ENCODE measurements around the gene ITSN1.
"Not testable (repeated sequence)": the region's sequence is repeated elsewhere in the genome, so short reads cannot be mapped to it uniquely, and the experiment has no call there.

ITSN1 gene

DNA sequence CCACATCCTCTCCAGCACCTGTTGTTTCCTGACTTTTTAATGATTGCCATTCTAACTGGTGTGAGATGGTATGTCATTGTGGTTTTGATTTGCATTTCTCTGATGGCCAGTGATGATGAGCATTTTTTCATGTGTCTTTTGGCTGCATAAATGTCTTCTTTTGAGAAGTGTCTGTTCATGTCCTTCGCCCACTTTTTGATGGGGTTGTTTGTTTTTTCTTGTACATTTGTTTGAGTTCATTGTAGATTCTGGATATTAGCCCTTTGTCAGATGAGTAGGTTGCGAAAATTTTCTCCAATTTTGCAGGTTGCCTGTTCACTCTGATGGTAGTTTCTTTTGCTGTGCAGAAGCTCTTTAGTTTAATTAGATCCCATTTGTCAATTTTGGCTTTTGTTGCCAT is 283.9 kb downstream of the ITSN1 start:
- not testable (repeated sequence) for H3K9me3 ChIP-seq (ENCODE audit: control insufficient read depth in 1 of 2, low read length in 2 of 2); H3K27me3 ChIP-seq (ENCODE audit: control insufficient read depth in 1 of 2, insufficient read depth in 2 of 2, low read length in 2 of 2); H3K36me3 ChIP-seq (ENCODE audit: control insufficient read depth in 1 of 2, insufficient read depth in 2 of 2, low read length in 2 of 2); H3K4me3 ChIP-seq (ENCODE audit: low read depth in 1 of 2, low read length in 2 of 2); H3K9ac ChIP-seq (ENCODE audit: low read depth in 1 of 2, low read length in 2 of 2); H3K27ac ChIP-seq (ENCODE audit: low read depth, low read length)
- peaks cover 11% of the 10 kb centered on the region in 2 donors for H3K4me1 ChIP-seq (ENCODE audit: control insufficient read depth in 1 of 2, insufficient read depth in 2 of 2, low read length in 2 of 2)

DNA sequence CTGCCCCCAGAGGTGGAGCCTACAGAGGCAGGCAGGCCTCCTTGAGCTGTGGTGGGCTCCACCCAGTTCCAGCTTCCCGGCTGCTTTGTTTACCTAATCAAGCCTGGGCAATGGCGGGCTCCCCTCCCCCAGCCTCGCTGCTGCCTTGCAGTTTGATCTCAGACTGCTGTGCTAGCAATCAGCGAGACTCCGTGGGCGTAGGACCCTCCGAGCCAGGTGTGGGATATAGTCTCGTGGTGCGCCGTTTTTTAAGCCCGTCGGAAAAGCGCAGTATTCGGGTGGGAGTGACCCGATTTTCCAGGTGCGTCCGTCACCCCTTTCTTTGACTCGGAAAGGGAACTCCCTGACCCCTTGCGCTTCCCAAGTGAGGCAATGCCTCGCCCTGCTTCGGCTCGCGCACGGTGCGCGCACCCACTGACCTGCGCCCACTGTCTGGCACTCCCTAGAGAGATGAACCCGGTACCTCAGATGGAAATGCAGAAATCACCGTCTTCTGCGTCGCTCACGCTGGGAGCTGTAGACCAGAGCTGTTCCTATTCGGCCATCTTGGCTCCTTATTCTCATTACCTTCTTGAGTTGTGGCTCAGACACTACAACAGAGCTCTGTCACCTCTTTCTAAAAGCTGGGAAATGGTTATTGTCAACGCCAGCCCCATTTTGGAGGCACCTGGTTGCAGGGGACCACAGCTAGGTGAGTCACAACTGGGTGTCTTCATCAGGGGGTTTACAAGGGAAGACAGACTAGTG is 288.9 kb downstream of the ITSN1 start:
- not testable (repeated sequence) for H3K27me3 ChIP-seq (ENCODE audit: control insufficient read depth in 1 of 2, insufficient read depth in 2 of 2, low read length in 2 of 2); H3K4me1 ChIP-seq (ENCODE audit: control insufficient read depth in 1 of 2, insufficient read depth in 2 of 2, low read length in 2 of 2); H3K27ac ChIP-seq (ENCODE audit: low read depth, low read length); H3K9me3 ChIP-seq (ENCODE audit: control insufficient read depth in 1 of 2, low read length in 2 of 2); H3K36me3 ChIP-seq (ENCODE audit: control insufficient read depth in 1 of 2, insufficient read depth in 2 of 2, low read length in 2 of 2)
- H3K9ac ChIP-seq (ENCODE audit: low read depth in 1 of 2, low read length in 2 of 2) = peak overlapping the region in 1 of 2 donors; percentile 38
- H3K4me3 ChIP-seq (ENCODE audit: low read depth in 1 of 2, low read length in 2 of 2) = peak overlapping the region; percentile 79 to 83

DNA sequence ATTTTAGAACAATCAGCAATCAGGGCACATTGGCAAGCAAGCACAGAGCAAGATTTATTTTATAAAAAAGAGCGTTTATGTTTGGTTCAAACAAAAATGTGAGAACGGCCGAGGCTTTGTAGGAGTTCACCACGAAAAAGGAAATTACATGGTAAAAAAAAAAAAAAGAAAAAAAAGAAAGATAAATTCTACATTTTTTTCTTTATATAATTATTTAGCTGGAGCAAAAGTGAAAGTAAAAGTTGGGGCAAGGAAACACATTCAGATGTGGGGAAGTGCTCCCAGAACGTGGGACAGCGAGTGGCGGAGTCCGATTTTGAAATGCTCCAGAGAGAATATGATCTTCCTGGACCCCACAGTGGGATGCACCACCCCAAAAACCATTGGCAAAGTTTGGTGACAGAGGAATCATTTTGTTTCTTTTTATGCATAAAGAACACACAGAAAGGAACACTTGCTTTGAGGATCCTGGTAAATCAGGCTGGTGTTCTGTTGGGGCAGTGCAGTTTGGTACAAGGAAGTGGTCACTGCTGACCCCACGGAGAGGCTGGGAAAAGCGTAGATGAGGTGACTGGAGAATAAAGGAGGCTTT is 289.6 kb downstream of the ITSN1 start:
- Histone ChIP-seq H3K9ac (ENCODE audit: low read depth in 1 of 2, low read length in 2 of 2) (peak overlapping the region; percentile 49 to 74), H3K4me3 (ENCODE audit: low read depth in 1 of 2, low read length in 2 of 2) (peak overlapping the region; percentile 79 to 83), H3K27me3 (ENCODE audit: control insufficient read depth in 1 of 2, insufficient read depth in 2 of 2, low read length in 2 of 2) (no peaks in the 10 kb centered on the region), H3K9me3 (ENCODE audit: control insufficient read depth in 1 of 2, low read length in 2 of 2) (no peaks in the 10 kb centered on the region), H3K36me3 (ENCODE audit: control insufficient read depth in 1 of 2, insufficient read depth in 2 of 2, low read length in 2 of 2) (no peaks in the 10 kb centered on the region), H3K4me1 (ENCODE audit: control insufficient read depth in 1 of 2, insufficient read depth in 2 of 2, low read length in 2 of 2) (peaks cover 7 to 8% of the 10 kb centered on the region in 2 donors), H3K27ac (ENCODE audit: low read depth, low read length) (no peak overlapping the region)

GRCh38 chr21:33932731-33933130 is 290.4 kb downstream of the ITSN1 start:
- H3K4me1 ChIP-seq (ENCODE audit: control insufficient read depth in 1 of 2, insufficient read depth in 2 of 2, low read length in 2 of 2) = peaks cover 7 to 11% of the 10 kb centered on the region in 2 donors
- no peaks in the 10 kb centered on the region for H3K9me3 ChIP-seq (ENCODE audit: control insufficient read depth in 1 of 2, low read length in 2 of 2)
- peak overlapping the region in 1 of 2 donors; percentile 74 for H3K9ac ChIP-seq (ENCODE audit: low read depth in 1 of 2, low read length in 2 of 2)
- H3K27me3 ChIP-seq (ENCODE audit: control insufficient read depth in 1 of 2, insufficient read depth in 2 of 2, low read length in 2 of 2) = no peaks in the 10 kb centered on the region
- peak overlapping the region; percentile 79 to 83 for H3K4me3 ChIP-seq (ENCODE audit: low read depth in 1 of 2, low read length in 2 of 2)
- H3K36me3 ChIP-seq (ENCODE audit: control insufficient read depth in 1 of 2, insufficient read depth in 2 of 2, low read length in 2 of 2) = no peaks in the 10 kb centered on the region
- H3K27ac ChIP-seq (ENCODE audit: low read depth, low read length) = no peak overlapping the region

DNA sequence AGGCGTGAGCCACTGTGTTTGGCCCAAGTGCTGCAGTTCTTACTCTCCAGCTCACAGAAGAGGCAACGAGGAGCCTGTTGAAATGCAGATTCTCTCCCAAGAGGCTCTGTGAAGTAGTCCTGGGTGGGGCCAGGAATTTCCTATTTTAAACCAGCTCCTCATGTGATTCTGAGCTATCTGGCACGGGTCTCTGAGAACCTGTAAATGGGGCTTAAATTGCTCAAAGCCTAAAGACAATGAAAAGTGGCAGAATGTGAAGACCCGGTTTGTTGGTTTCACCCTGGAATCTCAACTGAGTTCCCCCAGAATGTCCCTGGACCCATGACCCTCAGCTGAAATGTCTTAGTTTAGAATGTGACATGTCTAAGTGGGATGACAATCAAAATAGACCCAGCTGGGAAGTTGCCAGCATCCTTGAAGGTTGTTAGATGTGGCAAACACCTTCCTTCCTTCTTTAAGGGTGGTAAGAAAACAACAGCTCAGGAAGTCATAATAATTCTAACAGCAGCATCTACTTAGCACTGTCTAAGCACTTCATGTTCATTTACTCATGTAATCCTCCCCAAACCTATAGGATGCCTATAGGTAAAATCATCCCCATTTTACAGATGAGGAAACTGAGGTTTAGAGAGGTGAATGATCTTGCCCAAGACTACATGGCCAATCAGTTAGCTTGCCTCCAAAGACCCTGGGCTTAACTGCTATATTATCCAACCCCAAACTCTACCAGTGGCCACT is 294.2 kb downstream of the ITSN1 start:
- Histone ChIP-seq H3K4me1 (ENCODE audit: control insufficient read depth in 1 of 2, insufficient read depth in 2 of 2, low read length in 2 of 2) (peaks cover 7 to 11% of the 10 kb centered on the region in 2 donors), H3K36me3 (ENCODE audit: control insufficient read depth in 1 of 2, insufficient read depth in 2 of 2, low read length in 2 of 2) (no peaks in the 10 kb centered on the region), H3K27ac (ENCODE audit: low read depth, low read length) (no peak overlapping the region), H3K4me3 (ENCODE audit: low read depth in 1 of 2, low read length in 2 of 2) (no peak overlapping the region), H3K9ac (ENCODE audit: low read depth in 1 of 2, low read length in 2 of 2) (no peak overlapping the region), H3K27me3 (ENCODE audit: control insufficient read depth in 1 of 2, insufficient read depth in 2 of 2, low read length in 2 of 2) (no peaks in the 10 kb centered on the region), H3K9me3 (ENCODE audit: control insufficient read depth in 1 of 2, low read length in 2 of 2) (no peaks in the 10 kb centered on the region)

- no peak overlapping the region for H3K27ac ChIP-seq (ENCODE audit: low read depth, low read length)
- H3K9me3 ChIP-seq (ENCODE audit: control insufficient read depth in 1 of 2, low read length in 2 of 2) = no peaks in the 10 kb centered on the region
- H3K4me3 ChIP-seq (ENCODE audit: low read depth in 1 of 2, low read length in 2 of 2) = no peak overlapping the region
- no peaks in the 10 kb centered on the region for H3K27me3 ChIP-seq (ENCODE audit: control insufficient read depth in 1 of 2, insufficient read depth in 2 of 2, low read length in 2 of 2)
- peaks cover 4 to 9% of the 10 kb centered on the region in 2 donors for H3K4me1 ChIP-seq (ENCODE audit: control insufficient read depth in 1 of 2, insufficient read depth in 2 of 2, low read length in 2 of 2)
- no peaks in the 10 kb centered on the region for H3K36me3 ChIP-seq (ENCODE audit: control insufficient read depth in 1 of 2, insufficient read depth in 2 of 2, low read length in 2 of 2)
- H3K9ac ChIP-seq (ENCODE audit: low read depth in 1 of 2, low read length in 2 of 2) = no peak overlapping the region
Measured at GRCh38 chr21:33937146-33937545, 294.8 kb downstream of the ITSN1 start.

- H3K4me3 ChIP-seq (ENCODE audit: low read depth in 1 of 2, low read length in 2 of 2) = no peak overlapping the region
- no peaks in the 10 kb centered on the region for H3K9me3 ChIP-seq (ENCODE audit: control insufficient read depth in 1 of 2, low read length in 2 of 2)
- H3K27me3 ChIP-seq (ENCODE audit: control insufficient read depth in 1 of 2, insufficient read depth in 2 of 2, low read length in 2 of 2) = no peaks in the 10 kb centered on the region
- no peak overlapping the region for H3K27ac ChIP-seq (ENCODE audit: low read depth, low read length)
- H3K9ac ChIP-seq (ENCODE audit: low read depth in 1 of 2, low read length in 2 of 2) = no peak overlapping the region
- peaks cover 0 to 5% of the 10 kb centered on the region in 2 donors for H3K4me1 ChIP-seq (ENCODE audit: control insufficient read depth in 1 of 2, insufficient read depth in 2 of 2, low read length in 2 of 2)
- H3K36me3 ChIP-seq (ENCODE audit: control insufficient read depth in 1 of 2, insufficient read depth in 2 of 2, low read length in 2 of 2) = no peaks in the 10 kb centered on the region
Measured at GRCh38 chr21:33937931-33938339, 295.6 kb downstream of the ITSN1 start.

DNA sequence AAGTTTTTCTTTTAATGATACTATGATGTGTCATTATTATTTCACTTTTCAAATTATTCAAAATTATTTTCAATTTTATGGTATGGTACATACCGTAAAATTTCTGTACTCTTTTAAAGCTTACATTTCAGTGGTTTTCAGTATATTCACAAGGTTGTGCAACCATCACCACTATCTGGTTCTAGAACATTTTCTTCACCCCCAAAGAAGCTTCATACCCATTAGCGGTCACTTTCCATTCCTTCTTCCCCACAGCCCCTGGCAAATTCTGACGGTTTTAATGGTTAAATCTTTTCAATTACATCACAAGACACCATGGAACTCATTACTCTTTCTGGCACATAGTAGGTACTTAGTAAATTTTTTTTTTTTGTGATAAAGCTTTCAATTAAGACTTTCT is 296.1 kb downstream of the ITSN1 start:
- Histone ChIP-seq H3K9me3 (ENCODE audit: control insufficient read depth in 1 of 2, low read length in 2 of 2) (no peaks in the 10 kb centered on the region), H3K27me3 (ENCODE audit: control insufficient read depth in 1 of 2, insufficient read depth in 2 of 2, low read length in 2 of 2) (no peaks in the 10 kb centered on the region), H3K4me1 (ENCODE audit: control insufficient read depth in 1 of 2, insufficient read depth in 2 of 2, low read length in 2 of 2) (peaks cover 0 to 5% of the 10 kb centered on the region in 2 donors), H3K36me3 (ENCODE audit: control insufficient read depth in 1 of 2, insufficient read depth in 2 of 2, low read length in 2 of 2) (no peaks in the 10 kb centered on the region), H3K27ac (ENCODE audit: low read depth, low read length) (no peak overlapping the region), H3K4me3 (ENCODE audit: low read depth in 1 of 2, low read length in 2 of 2) (no peak overlapping the region), H3K9ac (ENCODE audit: low read depth in 1 of 2, low read length in 2 of 2) (no peak overlapping the region)

GRCh38 chr21:33939226-33939625 is 296.9 kb downstream of the ITSN1 start:
- Histone ChIP-seq H3K27ac (ENCODE audit: low read depth, low read length) (no peak overlapping the region), H3K9ac (ENCODE audit: low read depth in 1 of 2, low read length in 2 of 2) (no peak overlapping the region), H3K36me3 (ENCODE audit: control insufficient read depth in 1 of 2, insufficient read depth in 2 of 2, low read length in 2 of 2) (no peaks in the 10 kb centered on the region)

More at GRCh38 chr21:33939226-33939625, 296.9 kb downstream of the ITSN1 start:
- Histone ChIP-seq H3K4me1 (ENCODE audit: control insufficient read depth in 1 of 2, insufficient read depth in 2 of 2, low read length in 2 of 2) (peaks cover 0 to 5% of the 10 kb centered on the region in 2 donors), H3K9me3 (ENCODE audit: control insufficient read depth in 1 of 2, low read length in 2 of 2) (peaks cover 0 to 3% of the 10 kb centered on the region in 2 donors), H3K4me3 (ENCODE audit: low read depth in 1 of 2, low read length in 2 of 2) (no peak overlapping the region), H3K27me3 (ENCODE audit: control insufficient read depth in 1 of 2, insufficient read depth in 2 of 2, low read length in 2 of 2) (no peaks in the 10 kb centered on the region)

All from duodenal mucosa (tissue), 2 donors.